ENCODE data around the gene BEND4.

Gene BEND4

DNA sequence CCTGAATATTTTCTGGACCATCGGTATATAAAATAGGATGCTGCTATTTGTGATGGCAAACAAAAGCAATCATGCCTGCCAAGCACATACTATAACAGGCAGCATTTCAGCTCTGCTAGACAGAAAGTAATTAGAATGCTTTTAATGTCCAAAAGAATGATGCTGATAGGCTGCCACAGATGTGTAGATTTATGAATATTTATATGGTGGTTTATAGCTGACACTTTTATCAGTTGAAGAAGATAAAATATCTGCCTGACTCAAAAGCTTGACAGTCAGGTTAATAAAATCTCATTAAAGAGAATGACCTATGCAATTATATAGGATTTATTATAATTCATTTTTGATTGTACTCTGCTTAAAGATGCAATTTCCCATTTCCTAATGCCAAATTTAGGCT is 4.0 kb downstream of the BEND4 start:
- TF ChIP-seq ZNF70 (CRISPR knock-in tag; IDR thresholded peaks at IDR 0.05) (no peak), ZNF565 (CRISPR knock-in tag; conservative IDR thresholded peaks at IDR 0.05; ENCODE audit: low read depth) (no peak), SNAI2 (CRISPR knock-in tag; IDR thresholded peaks at IDR 0.05) (no peak), ZFP30 (CRISPR knock-in tag; IDR thresholded peaks at IDR 0.05) (no peak), TCF4 (CRISPR knock-in tag; IDR thresholded peaks at IDR 0.05; ENCODE audit: borderline replicate concordance) (0 out of 2 replicates have a peak, but pooled peaks have one; percentile 17)
- TF ChIP-seq, protein P1, sequence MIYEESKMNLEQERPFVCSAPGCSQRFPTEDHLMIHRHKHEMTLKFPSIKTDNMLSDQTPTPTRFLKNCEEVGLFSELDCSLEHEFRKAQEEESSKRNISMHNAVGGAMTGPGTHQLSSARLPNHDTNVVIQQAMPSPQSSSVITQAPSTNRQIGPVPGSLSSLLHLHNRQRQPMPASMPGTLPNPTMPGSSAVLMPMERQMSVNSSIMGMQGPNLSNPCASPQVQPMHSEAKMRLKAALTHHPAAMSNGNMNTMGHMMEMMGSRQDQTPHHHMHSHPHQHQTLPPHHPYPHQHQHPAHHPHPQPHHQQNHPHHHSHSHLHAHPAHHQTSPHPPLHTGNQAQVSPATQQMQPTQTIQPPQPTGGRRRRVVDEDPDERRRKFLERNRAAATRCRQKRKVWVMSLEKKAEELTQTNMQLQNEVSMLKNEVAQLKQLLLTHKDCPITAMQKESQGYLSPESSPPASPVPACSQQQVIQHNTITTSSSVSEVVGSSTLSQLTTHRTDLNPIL (CRISPR knock-in tag; IDR thresholded peaks at IDR 0.05; ENCODE audit: low read depth) = no peak

DNA sequence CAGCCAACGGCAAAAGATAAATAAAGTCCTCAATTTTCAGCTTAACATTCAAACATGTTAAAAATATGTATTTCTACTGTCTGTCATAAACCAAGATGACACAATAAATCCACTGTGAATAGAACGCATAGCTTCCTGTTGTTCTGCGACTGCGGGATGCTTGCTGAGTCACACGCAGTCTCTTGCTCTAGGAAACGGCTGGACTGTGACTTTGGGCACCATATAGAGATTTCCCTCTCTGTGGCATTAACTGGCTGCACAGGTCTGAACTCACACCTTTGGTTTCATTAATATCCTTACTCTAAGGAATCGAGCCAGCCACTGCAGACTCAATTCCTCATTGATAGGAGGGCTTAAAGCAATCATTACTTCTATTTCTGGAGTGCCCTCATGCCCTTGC is 8.4 kb downstream of the BEND4 start:
- no peak for TF ChIP-seq CSDC2 (CRISPR knock-in tag; IDR thresholded peaks at IDR 0.05)
- TF ChIP-seq, protein P2, sequence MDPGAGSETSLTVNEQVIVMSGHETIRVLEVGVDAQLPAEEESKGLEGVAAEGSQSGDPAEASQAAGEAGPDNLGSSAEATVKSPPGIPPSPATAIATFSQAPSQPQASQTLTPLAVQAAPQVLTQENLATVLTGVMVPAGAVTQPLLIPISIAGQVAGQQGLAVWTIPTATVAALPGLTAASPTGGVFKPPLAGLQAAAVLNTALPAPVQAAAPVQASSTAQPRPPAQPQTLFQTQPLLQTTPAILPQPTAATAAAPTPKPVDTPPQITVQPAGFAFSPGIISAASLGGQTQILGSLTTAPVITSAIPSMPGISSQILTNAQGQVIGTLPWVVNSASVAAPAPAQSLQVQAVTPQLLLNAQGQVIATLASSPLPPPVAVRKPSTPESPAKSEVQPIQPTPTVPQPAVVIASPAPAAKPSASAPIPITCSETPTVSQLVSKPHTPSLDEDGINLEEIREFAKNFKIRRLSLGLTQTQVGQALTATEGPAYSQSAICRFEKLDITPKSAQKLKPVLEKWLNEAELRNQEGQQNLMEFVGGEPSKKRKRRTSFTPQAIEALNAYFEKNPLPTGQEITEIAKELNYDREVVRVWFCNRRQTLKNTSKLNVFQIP (CRISPR knock-in tag; IDR thresholded peaks at IDR 0.05; ENCODE audit: borderline replicate concordance, low read depth) = no peak
- no peak for TF ChIP-seq ESRRG (CRISPR knock-in tag; IDR thresholded peaks at IDR 0.05)
- no peak for TF ChIP-seq BACH2 (CRISPR knock-in tag; IDR thresholded peaks at IDR 0.05; ENCODE audit: borderline replicate concordance)
- TF ChIP-seq ARNTL (CRISPR knock-in tag; IDR thresholded peaks at IDR 0.05; ENCODE audit: borderline replicate concordance, low read depth) = no peak
- TF ChIP-seq ISL1 (CRISPR knock-in tag; IDR thresholded peaks at IDR 0.05) = no peak
- TF ChIP-seq, protein P3, sequence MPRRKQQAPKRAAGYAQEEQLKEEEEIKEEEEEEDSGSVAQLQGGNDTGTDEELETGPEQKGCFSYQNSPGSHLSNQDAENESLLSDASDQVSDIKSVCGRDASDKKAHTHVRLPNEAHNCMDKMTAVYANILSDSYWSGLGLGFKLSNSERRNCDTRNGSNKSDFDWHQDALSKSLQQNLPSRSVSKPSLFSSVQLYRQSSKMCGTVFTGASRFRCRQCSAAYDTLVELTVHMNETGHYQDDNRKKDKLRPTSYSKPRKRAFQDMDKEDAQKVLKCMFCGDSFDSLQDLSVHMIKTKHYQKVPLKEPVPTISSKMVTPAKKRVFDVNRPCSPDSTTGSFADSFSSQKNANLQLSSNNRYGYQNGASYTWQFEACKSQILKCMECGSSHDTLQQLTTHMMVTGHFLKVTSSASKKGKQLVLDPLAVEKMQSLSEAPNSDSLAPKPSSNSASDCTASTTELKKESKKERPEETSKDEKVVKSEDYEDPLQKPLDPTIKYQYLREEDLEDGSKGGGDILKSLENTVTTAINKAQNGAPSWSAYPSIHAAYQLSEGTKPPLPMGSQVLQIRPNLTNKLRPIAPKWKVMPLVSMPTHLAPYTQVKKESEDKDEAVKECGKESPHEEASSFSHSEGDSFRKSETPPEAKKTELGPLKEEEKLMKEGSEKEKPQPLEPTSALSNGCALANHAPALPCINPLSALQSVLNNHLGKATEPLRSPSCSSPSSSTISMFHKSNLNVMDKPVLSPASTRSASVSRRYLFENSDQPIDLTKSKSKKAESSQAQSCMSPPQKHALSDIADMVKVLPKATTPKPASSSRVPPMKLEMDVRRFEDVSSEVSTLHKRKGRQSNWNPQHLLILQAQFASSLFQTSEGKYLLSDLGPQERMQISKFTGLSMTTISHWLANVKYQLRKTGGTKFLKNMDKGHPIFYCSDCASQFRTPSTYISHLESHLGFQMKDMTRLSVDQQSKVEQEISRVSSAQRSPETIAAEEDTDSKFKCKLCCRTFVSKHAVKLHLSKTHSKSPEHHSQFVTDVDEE (CRISPR knock-in tag; IDR thresholded peaks at IDR 0.05) = no peak
- TF ChIP-seq ZFP30 (CRISPR knock-in tag; IDR thresholded peaks at IDR 0.05) = no peak
- no peak for TF ChIP-seq RARB (CRISPR knock-in tag; IDR thresholded peaks at IDR 0.05)
- TF ChIP-seq, protein P1 (CRISPR knock-in tag; IDR thresholded peaks at IDR 0.05; ENCODE audit: low read depth) = no peak
- TF ChIP-seq, protein P4, sequence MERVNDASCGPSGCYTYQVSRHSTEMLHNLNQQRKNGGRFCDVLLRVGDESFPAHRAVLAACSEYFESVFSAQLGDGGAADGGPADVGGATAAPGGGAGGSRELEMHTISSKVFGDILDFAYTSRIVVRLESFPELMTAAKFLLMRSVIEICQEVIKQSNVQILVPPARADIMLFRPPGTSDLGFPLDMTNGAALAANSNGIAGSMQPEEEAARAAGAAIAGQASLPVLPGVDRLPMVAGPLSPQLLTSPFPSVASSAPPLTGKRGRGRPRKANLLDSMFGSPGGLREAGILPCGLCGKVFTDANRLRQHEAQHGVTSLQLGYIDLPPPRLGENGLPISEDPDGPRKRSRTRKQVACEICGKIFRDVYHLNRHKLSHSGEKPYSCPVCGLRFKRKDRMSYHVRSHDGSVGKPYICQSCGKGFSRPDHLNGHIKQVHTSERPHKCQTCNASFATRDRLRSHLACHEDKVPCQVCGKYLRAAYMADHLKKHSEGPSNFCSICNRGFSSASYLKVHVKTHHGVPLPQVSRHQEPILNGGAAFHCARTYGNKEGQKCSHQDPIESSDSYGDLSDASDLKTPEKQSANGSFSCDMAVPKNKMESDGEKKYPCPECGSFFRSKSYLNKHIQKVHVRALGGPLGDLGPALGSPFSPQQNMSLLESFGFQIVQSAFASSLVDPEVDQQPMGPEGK (CRISPR knock-in tag; IDR thresholded peaks at IDR 0.05; ENCODE audit: borderline replicate concordance) = no peak
- no peak for TF ChIP-seq ZC3H10 (CRISPR knock-in tag; IDR thresholded peaks at IDR 0.05)
- ATAC-seq = no peak

More for the DNA sequence above, 4.0 kb downstream of the BEND4 start:
- no peak for ATAC-seq

DNA sequence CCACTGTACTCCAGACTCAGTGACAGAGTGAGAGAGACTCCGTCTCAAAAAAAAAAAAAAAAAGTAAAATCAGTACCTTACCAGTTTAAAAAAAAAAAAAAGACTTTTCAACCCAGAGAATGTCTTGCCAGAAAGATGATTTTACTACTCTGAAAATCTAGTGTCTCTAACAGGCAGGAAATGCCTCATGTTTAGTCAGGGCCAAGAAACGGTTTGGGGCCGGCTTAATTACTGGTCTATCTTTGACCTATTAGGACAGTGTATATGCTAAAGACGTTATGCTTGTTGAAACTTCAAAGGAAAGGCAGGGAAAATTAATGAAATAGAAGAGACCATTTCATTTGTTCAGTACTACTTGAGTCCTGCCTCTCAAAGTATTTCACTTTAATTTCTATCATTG is 9.9 kb downstream of the BEND4 start:
- peak; percentile 32; the same call in 1 of the 3 replicates for ATAC-seq
- TF ChIP-seq, protein P4 (CRISPR knock-in tag; IDR thresholded peaks at IDR 0.05; ENCODE audit: borderline replicate concordance) = no peak
- no peak for TF ChIP-seq ZNF70 (CRISPR knock-in tag; IDR thresholded peaks at IDR 0.05)
- TF ChIP-seq ISL1 (CRISPR knock-in tag; IDR thresholded peaks at IDR 0.05) = no peak
- no peak for TF ChIP-seq ZNF565 (CRISPR knock-in tag; conservative IDR thresholded peaks at IDR 0.05; ENCODE audit: low read depth)
- no peak for TF ChIP-seq CSDC2 (CRISPR knock-in tag; IDR thresholded peaks at IDR 0.05)
- TF ChIP-seq ZNF8 (CRISPR knock-in tag; IDR thresholded peaks at IDR 0.05) = no peak
- TF ChIP-seq OSR1 (CRISPR knock-in tag; IDR thresholded peaks at IDR 0.05) = no peak
- no peak for TF ChIP-seq ESRRG (CRISPR knock-in tag; IDR thresholded peaks at IDR 0.05)
- no peak for TF ChIP-seq TOX (CRISPR knock-in tag; IDR thresholded peaks at IDR 0.05; ENCODE audit: borderline replicate concordance)
- TF ChIP-seq PPARA (CRISPR knock-in tag; IDR thresholded peaks at IDR 0.05; ENCODE audit: borderline replicate concordance) = no peak
- TF ChIP-seq ARNTL (CRISPR knock-in tag; IDR thresholded peaks at IDR 0.05; ENCODE audit: borderline replicate concordance, low read depth) = no peak
- TF ChIP-seq GLIS3 (CRISPR knock-in tag; IDR thresholded peaks at IDR 0.05) = no peak
- TF ChIP-seq RARB (CRISPR knock-in tag; IDR thresholded peaks at IDR 0.05) = no peak
- no peak for TF ChIP-seq ZFP30 (CRISPR knock-in tag; IDR thresholded peaks at IDR 0.05)
- TF ChIP-seq, protein P1 (CRISPR knock-in tag; IDR thresholded peaks at IDR 0.05; ENCODE audit: low read depth) = no peak
- TF ChIP-seq TCF4 (CRISPR knock-in tag; IDR thresholded peaks at IDR 0.05; ENCODE audit: borderline replicate concordance) = no peak
- TF ChIP-seq, protein P3 (CRISPR knock-in tag; IDR thresholded peaks at IDR 0.05) = no peak

Data from SK-N-SH treated with all-trans-retinoic acid at 6 μM for 48 hours (cell line).